ENCODE results near the gene RASGRP4.
A peak's percentile ranks its signal among the peaks of the same experiment; 100 is the strongest.
"Not testable (repeated sequence)": the region's sequence is repeated elsewhere in the genome, so short reads cannot be mapped to it uniquely, and the experiment has no call there.

RASGRP4 gene

GRCh38 chr19:38412961-38413360, 13.1 kb downstream of the RASGRP4 start:
- no peak for DNase-seq

GRCh38 chr19:38412491-38412890, 13.5 kb downstream of the RASGRP4 start:
- DNase-seq, result no peak

GRCh38 chr19:38411898-38412297, 14.1 kb downstream of the RASGRP4 start:
- DNase-seq, result not testable (repeated sequence)

- DNase-seq, result no peak
These were observed 14.8 kb downstream of the RASGRP4 start for GRCh38 chr19:38411041-38411712.

- not testable (repeated sequence) for DNase-seq
These were observed 15.6 kb downstream of the RASGRP4 start for GRCh38 chr19:38410407-38410806.

- DNase-seq, result no peak
These were observed 16.3 kb downstream of the RASGRP4 start for GRCh38 chr19:38409631-38410133.

GRCh38 chr19:38405276-38405675, 20.7 kb downstream of the RASGRP4 start:
- DNase-seq, result no peak

- DNase-seq, result no peak
These were observed 21.2 kb downstream of the RASGRP4 start for GRCh38 chr19:38404858-38405257.

GRCh38 chr19:38402967-38403674, 22.9 kb downstream of the RASGRP4 start, which contains the start of gene FAM98C:
TSS of gene FAM98C (plus strand) at chr19:38403093. CDS start at chr19:38403154, 61 bp downstream.
- DNase-seq, result peak; percentile 51

GRCh38 chr19:38402623-38402966, 23.4 kb downstream of the RASGRP4 start:
- no peak for DNase-seq

- no peak for DNase-seq
These were observed 24.9 kb downstream of the RASGRP4 start for GRCh38 chr19:38401148-38401547.

GRCh38 chr19:38400361-38400760, 25.7 kb downstream of the RASGRP4 start:
- DNase-seq, result no peak

GRCh38 chr19:38399537-38399936, 26.5 kb downstream of the RASGRP4 start:
- DNase-seq, result no peak

- no peak for DNase-seq
These were observed 26.9 kb downstream of the RASGRP4 start for GRCh38 chr19:38399081-38399480.

- no peak for DNase-seq
These were observed 30.5 kb downstream of the RASGRP4 start for GRCh38 chr19:38395381-38396114.

GRCh38 chr19:38394488-38394887, 31.5 kb downstream of the RASGRP4 start:
- DNase-seq, result no peak

GRCh38 chr19:38392707-38393308, 33.2 kb downstream of the RASGRP4 start:
- no peak for DNase-seq

GRCh38 chr19:38391911-38392464, 34.0 kb downstream of the RASGRP4 start:
- no peak for DNase-seq

- no peak for DNase-seq
These were observed 35.8 kb downstream of the RASGRP4 start for GRCh38 chr19:38389957-38390924.

GRCh38 chr19:38389101-38389925, 36.7 kb downstream of the RASGRP4 start:
- DNase-seq, result no peak

Measured in SIG-M5 (cell line).